ENCODE data around the gene SRC.

The SRC gene

DNA sequence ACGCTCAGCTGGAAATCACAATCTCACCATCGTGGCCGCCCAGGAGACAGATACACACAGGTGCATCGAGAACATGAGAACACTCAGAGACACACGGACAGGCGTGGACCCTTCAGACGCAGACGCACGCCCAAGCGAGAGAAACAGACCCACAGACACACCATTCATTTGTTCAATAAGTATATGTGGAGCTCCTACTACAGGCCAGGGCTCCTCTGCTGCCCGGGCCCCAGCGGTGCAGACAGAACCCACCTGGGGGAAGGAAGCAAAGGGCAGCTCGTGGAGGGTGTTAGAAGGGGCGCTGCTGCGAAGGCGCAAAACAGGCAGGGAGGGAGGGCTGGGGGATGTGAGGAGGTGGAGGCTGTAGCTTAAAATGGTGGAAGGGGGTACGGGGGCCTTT lies 39.2 kb downstream of the SRC start:
- DNase-seq = no peak

DNA sequence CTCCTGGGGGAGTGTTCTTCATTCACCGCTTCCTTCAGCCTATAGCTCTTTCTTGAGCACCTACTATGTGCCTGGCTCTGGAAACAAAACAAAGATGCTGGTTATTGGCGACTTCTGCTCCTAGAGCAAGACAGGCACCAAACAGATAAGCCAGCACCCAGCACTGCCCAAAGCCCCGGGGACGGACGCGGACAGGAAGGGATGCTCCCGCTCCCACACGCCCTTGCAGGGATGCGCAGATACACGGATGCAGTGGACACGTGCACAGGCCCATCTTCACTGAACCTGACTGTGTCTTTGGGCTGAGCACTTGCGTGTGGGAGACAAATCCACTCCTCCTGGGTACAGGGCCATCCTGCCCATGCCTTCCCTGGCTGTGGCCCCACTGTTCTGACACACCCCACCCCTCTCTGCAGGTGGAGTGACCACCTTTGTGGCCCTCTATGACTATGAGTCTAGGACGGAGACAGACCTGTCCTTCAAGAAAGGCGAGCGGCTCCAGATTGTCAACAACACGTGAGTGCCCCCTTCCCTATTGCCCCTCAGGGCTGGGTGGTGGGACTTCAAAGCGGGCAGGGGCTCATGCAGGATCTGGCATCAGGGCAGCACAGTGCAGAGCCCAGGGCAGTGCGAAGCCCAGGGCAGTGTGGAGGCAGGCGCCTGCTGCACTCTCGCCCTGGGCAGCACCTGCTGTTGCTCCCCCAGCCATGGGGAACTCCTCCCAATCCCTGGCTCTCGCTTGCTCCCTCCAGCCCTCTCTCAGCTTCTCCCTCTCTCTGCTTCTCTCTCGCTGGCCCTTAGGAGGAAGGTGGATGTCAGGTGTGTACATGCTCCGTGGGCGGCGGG lies 39.9 kb downstream of the SRC start:
- DNase-seq = no peak

DNA sequence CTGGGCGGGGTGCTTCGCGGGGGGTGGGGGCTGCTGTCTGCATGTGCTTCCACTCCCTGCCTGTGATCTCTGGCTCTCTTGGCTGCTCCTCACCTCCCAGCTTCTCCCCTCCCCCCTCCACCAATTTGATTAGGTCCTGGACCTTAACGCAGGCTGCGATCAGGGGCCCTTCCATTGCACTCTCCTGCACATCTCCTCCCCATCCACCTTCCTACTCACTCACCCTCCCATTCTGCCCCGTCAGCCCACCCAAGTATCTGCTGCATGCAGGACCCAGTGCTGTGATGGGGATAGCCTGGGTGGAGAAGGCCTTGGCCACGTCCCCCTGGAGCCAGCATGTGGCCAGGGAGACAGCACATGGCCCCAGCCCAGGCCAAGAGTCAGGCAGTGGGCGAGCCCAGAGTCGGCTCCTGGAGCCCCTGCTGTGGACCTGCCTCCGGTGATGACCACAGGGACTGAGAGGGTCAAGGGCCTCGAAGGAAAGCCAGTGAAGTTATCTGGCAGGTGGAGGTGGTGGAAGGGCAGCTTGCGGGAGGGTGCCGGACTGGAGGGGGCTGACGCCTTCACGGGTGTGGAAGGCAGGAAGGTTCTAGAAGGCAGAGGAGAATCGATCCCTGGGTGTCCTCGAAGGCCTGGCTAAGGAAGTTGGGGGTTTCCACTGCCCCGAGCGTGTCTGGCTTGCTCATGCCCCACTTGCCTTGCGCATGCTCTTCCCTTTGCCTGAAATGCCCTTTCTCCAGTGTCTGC lies 40.7 kb downstream of the SRC start:
- no peak for DNase-seq

DNA sequence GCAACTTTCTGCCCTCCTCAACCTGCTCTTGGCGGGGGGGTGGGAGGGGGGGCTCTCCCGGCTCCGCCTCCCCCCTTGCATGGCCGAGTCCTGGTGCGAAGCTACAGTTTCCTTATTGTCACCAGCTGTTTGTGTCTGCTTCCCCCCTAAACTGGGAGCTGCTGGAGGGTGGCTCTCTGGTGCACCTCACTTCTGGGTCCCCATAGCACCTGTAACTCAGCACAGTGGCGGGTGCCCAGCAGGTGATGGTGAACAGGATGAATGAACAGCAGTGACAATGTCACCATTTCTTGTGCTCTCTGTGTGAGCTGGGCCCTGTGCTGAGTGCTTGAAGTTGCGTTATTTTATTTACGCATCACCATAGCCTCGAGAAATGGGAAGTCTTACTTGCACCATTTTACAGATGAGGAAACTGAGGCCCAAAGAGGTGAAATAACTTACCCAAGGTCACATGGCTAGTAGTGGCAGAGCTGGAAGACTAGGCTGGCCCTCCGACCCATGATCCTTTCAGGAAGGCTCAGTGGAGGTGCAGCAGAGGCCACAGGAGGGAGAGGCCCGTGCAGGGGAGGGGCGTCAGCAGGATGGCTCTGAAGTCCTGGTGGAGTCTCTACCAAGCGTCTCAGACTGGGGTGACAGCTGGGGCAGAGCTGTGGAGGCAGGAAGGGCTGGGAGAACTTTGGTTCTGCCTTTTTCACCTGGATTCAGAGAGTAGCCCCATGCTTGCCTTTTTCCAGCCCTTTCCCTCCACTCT lies 41.8 kb downstream of the SRC start:
- DNase-seq = no peak

DNA sequence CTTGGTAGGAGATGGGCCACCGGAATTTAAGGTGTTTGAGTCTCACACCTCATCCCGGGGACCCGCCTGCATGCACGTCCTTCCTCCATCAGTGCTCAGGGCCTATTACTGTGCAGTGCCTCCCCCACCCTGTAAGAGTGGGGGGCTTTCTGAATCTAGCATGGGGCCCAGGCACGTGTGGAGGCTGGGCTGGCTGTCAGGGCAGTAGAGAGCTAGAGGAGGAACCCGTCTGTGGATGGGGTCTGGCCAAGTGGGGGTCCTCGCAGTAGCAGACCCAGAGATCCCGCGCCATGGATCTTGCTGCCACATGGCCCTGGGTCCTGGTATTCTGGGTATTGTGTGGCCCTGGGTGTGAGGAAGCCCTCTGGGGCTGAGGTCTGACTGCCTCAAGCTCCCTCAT lies 42.9 kb downstream of the SRC start:
- DNase-seq = no peak

DNA sequence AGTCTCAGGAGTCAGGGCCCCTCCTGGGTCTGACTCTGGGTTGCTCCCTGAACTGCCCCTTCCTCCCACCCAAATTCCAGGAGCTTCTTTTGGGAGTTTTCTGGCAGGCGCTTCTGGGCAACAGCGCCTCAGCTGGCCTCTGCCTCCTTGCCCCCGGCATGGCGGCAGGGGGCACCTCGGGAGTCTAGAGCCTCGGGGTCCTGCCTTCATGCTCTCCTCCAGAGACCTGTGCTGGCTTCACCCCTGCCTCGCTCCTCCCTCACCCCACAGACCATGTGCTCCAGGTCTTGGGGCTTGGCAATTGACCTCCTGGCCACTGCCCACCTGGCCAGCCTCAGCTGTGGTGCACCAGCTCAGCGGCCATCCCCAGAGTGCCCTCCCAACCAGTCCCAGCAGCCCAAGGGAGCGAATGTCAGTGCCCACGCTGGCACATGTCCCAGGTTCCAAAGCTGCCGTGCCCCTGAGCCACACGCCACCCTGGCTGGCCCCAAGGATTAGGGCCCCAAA lies 43.4 kb downstream of the SRC start:
- DNase-seq = no peak

DNA sequence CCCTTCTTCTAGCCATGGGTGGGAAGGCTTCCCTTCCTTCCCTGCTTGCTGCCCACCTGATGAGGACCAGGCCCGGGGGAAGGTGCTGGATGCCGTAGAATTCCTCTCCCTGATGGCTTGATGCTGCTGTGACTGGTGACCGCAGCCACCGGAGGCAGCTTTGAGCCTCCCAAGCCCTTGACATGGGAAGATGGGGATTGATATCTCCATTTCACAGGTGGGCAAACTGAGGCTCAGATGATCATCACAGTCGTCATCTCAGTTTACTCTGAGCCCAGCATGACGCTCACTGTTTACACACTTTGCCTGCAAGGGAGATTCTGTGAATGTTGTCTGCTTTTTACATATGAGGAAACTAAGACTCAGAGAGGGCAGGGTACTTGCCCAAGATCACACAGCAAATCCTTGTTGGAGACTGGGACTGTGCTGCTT lies 43.9 kb downstream of the SRC start:
- no peak for DNase-seq

DNA sequence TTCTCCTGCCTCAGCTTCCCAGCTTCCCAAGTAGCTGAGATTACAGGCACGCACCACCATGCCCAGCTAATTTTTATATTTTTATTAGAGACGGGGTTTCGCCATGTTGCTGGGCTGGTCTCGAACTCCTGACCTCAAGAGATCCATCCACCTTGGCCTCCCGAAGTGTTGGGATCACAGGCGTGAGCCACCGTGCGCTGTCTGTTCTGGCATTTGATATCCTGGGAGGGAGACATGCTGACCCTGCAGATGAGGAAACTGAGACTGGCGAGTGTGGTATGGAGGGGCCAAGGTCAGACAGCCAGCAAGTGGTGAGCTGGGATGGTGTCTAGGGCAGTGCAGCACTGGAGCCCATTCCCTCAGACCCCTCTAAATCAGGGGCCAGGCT lies 44.6 kb downstream of the SRC start:
- no peak for DNase-seq

DNA sequence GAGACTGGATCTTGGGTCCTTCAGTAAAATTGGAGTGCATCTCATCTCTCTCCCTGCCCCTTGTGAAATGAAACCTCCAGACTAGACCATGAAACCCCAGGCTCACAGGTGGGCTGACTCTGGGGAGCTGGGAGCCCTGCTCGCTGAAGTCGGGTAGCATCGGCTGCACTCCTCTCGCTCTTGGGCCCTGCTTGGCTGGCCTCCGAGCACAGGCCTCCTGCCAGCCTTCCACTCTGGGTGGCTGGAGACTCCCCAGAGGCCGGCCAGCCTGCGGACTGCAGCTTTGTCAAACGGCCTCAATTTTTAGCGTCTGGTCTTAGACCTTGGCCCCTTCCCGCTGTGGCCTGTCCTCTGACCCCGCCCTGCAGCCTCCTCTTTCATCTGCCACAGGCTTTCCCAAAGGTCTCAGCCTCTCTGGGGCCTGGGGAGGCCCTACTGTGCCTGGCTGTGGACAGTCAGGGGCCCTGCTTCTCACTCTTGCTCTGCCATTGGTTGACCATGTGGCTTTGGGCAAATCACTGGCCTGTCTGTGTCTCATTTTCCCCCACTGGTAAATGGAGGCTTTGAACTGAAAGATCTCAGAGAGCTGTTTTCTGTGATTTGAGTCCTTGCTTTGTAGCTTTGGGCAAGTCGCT lies 45.1 kb downstream of the SRC start:
- DNase-seq = no peak

DNA sequence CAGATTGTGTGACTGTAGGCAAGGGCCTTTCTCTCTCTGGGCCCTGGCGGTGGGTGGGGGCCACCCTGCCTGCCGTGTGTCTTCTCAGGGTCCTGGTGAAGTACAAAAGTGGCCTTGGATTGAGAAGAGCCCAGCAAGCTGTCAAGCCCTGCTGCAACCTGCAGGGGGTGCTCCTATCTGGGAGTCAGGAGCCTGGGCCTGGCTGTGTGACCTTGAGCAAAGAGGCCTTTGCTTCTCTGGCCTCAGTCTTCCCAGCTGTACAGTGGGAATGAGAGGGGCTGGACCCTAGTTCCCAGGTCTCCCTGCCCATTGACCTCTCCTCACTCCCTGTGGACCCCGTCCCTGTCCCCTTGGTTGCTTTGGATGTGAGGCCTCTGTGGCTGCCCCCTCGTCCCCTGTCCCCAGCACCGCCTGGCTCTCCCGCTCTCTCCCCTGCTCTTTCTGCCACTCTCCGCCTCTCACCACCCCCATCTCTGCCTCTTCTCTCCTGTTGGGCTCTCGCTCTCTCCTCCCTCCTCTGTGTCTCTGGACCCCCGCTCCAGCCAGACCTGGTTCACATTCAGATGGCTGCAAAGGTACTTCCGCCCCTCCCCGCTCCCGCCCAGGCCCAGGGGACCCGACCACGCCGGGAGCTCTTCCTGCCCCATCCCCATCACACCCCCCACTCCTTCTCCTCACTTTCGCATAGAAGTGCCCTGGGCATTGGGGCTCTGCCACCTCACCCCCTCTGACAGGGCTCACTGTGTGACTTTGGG lies 46.7 kb downstream of the SRC start:
- peak; percentile 44 for DNase-seq

DNA sequence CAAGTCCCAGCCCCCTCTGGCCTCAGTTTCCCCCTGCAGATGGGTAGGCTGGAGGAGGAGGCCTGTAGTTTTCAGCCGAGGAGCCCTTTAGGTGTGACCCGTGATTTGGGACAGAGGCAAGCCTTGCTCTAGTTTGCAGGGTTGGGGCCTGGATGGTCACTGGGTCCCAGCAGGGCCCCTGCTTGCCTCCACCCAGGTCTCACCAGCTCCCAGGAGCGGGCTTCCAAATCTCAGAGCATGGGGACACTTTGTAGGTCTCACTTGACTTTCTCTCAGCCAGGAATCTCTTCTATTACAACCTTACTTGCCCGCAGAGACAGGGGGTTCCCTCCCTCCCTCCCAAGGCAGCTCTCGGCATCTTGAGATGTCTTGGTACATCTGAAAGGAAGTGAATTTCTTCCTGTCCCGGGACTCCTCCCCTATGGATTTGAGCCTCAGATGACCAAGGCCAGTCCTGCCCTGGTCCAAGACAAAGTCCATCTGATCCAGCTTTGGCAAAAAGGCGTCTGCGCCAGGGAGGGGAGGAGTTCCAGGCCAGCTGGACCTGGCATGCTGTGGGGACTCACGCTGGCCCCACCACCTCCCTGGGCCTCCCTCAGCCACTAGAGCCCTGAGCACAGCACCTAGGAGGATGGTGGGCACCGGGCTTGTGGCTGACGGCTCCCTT lies 47.4 kb downstream of the SRC start:
- no peak for DNase-seq

DNA sequence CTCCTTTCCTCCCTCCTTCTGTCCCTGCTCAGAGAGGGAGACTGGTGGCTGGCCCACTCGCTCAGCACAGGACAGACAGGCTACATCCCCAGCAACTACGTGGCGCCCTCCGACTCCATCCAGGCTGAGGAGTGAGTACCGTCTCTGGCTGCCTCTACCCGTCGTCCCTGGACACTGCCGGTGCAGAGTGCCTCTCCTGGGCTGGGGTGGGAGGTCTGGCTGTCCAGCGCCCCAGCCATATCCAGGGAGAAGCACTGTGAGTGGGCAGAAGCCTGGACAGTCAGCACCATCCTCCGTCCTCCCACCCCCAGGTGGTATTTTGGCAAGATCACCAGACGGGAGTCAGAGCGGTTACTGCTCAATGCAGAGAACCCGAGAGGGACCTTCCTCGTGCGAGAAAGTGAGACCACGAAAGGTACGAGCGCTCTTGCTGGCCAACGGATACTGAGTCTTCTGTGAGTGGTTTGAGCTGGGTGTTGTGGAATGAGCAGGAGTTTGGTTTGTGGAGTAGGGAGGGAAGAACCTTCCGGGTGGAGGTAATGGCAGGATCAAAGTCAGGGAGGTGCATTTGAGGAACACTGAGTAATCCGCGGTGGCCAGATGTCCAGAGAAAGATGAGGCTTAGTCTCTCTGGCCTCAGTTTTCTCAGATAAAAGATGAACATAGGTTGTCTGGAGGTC lies 48.1 kb downstream of the SRC start:
- DNase-seq = no peak

DNA sequence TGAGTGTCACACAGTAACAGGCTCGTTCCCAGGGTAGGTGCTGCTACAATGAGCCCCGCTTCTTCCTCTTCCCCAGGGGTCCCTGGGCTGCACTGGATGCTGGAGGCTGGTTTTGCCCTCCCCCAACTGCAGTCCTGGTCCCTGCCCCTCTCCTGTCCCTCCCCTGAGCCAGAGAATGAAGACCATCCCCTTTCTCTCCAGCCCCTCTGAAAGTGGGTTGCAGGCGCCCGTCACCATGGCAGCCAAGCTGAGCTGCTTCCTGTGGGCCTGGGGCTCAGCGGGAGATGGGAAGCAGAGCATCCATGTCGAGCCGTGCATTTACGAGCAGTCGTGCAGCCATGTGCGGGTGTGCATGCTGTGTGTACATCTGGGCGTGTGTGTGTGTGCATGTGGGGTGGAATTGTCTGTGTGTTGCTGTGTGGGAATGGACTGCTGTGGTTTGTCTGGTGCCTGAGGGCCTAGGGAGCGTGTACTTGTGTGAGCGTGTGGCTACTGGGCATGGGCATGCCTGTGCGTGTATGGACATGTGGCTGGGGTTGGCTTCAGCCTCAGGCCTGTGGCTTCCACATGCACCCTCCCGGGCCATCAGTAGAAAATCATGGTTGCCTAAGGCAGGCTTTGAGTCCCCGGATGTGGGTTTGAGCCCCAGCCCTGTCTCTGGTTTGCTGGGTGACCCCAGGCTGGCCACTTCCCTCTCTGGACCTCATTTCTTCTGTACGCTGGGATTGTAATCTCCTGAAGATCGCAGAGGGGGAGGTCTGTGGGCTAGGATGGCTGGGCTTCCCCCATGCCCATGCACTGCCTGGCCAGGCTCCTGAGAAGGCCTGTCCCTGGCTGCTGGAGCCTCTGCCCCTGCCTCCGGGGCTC lies 48.8 kb downstream of the SRC start:
- DNase-seq = peak; percentile 5

DNA sequence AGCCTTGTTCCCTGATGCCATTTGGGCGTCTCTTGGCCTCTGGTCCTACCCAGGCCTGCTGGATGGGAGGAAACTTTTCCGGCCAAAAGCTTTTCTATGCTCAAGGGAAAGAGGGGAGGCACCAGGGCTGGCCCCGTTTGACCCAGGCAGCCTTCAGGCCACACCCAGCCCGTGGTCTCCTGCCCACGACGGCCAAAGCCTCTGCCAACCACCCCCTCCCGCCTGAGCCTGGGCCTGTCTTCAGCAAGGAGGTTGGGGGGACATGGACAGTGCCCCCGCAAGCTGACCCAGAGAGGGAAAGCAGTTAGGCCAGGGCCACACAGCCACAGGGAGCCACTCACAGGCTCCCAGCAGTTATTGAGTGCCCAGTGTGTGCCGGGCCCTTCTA lies 49.5 kb downstream of the SRC start:
- no peak for DNase-seq

DNA sequence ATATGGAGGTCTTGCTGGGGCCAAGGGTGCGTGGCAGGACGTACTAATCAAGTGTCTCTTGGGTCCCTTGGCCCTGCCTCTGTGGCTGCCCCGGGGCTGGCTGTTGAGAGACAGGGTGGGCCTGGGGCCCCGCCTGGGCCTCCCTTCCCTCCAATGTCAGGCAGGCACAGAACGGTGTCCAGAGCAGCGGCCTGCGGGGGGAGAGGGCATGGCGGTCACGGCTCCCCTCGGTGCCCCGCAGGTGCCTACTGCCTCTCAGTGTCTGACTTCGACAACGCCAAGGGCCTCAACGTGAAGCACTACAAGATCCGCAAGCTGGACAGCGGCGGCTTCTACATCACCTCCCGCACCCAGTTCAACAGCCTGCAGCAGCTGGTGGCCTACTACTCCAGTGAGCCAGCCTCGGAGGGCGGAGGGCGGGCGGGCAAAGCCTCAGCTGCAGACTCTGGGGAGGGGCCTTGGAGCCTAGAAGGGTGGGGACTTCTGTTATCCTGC lies 50.0 kb downstream of the SRC start:
- DNase-seq = peak; percentile 43

DNA sequence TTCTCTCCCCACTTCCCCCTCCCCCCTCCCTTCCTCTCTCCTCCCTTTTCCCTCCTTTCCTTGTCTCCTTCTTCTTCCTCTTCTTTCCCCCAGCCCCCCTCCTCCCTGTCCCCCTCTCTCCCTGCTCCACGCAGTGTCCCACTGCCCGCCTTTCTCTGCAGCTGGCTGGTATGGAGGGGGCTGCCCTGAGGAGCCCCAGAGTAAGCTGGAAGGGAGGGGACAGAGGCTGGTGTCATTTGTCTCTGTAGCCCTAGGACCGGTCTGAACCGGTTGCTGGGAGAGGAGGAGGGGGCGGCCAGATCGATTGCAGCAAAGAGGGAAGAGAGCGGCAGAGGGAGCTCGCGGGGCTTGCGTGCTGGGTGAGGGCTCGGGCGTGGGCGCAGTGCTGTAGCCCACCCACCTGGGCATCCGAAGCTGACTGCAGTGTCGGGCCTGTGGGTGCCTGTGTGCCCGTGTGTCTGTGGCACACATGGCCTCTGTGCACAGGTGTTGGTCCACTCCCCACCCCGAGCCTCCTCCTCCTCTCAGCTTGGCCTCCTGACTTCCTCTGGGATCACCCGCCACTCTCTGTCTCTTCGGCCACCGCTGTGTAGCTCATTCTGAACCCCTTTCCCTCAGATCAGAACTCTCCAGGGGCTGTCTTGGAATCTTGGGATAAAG lies 50.6 kb downstream of the SRC start:
- DNase-seq = peak; percentile 58

DNA sequence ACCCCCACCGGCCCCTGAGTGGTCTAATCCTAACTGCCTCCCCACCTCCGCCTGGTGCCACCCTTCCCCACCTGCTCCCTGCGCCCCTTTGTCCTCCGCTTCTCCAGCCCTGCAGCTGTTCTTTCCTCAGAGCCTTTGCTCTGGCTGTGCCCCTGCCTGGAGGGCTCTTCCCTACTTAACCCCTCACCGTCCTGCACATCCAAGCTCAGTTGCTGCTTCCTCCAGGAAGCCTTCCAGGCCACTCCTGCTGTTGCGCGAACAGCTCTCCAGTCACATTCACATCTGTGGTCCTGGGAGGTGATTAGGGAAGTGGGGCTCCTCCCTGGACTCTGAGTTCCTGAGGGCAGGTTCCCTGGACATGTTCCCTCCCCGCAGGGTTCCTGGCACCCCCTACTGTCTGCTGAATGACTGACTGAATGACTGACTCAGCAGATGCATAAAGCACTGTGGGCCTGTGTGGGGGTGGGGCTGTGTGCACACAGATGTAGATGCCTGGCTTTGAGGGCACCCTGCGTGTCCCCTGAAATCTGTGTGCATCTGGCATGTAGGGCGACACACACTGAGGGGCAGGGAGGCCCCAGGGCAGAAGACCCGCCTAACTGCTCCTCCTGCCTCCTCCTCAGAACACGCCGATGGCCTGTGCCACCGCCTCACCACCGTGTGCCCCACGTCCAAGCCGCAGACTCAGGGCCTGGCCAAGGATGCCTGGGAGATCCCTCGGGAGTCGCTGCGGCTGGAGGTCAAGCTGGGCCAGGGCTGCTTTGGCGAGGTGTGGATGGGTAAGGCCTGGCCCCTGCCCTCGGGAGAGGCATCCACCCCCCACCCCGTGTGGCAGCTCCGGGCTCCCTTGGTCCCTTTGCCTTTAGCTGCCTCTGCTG lies 51.4 kb downstream of the SRC start:
- peak; percentile 24 for DNase-seq
